Large intestine (tissue), 3 donors: Measurements from ENCODE around the gene CNTNAP2. TPM values are rescaled to one million over a fixed set of nuclear protein-coding genes. Genes with fewer than 3 reads are reported as not detected.

Experiments used
- DNase-seq, 2 donors: peaks; one replicate each; pipeline versions ENCODE4 v3.0.0 to v3.0.0-alpha.2; 2013
- H3K27ac ChIP-seq: one replicate; pipeline ENCODE4 v1.5.1; 2013; ENCODE audit warnings: low read length
- H3K27me3 ChIP-seq: 2 replicates; pipeline ENCODE4 v1.6.1; 2013; ENCODE audit warnings: low read length; ENCODE audit not compliant: control insufficient read depth, insufficient read depth
- H3K36me3 ChIP-seq: 2 replicates; pipeline ENCODE4 v1.6.1; 2013; ENCODE audit warnings: low read length; ENCODE audit not compliant: control insufficient read depth, insufficient read depth
- H3K4me1 ChIP-seq: one replicate; pipeline ENCODE4 v1.6.1; 2013; ENCODE audit warnings: low read length; ENCODE audit not compliant: control insufficient read depth, insufficient read depth
- H3K4me3 ChIP-seq: one replicate; pipeline ENCODE4 v1.5.1; 2013; ENCODE audit warnings: low read length
- H3K9me3 ChIP-seq: one replicate; pipeline ENCODE4 v1.6.1; 2013; ENCODE audit warnings: mild to moderate bottlenecking, low read depth, low read length, moderate library complexity; ENCODE audit not compliant: control insufficient read depth
- WGBS: methylation state at CpG from one replicate; pipeline ENCODE4 v1.1.5; 2013; ENCODE audit warnings: low lambda C conversion rate; ENCODE audit not compliant: insufficient coverage; 5-methylcytosine and 5-hydroxymethylcytosine counted together
- polyA plus RNA-seq: library from polyadenylated mRNA; unstranded; fragments of 120-200 nt; gene quantifications from one replicate; pipeline ENCODE4 v1.2.1, GENCODE V29; 2013

Gene CNTNAP2
- polyA plus RNA-seq, 1 donor, result 12.9 TPM

GRCh38 chr7:146725520-146725919, 608.9 kb downstream of the CNTNAP2 start:
- no peak overlapping the region for H3K4me3 ChIP-seq

GRCh38 chr7:146728141-146728540, 611.5 kb downstream of the CNTNAP2 start:
- no peak for DNase-seq
- 92% methylated on average over 4 of the region's 5 CpGs for WGBS

More at GRCh38 chr7:146725520-146725919, 608.9 kb downstream of the CNTNAP2 start:
- DNase-seq, result no peak
- Histone ChIP-seq H3K9me3 (no peaks in the 10 kb centered on the region), H3K27me3 (no peaks in the 10 kb centered on the region), H3K27ac (no peak overlapping the region), H3K4me1 (no peaks in the 10 kb centered on the region), H3K36me3 (no peaks in the 10 kb centered on the region)
- WGBS, result 43% methylated on average over 1 of the region's 3 CpGs

GRCh38 chr7:146728611-146729010, 612.0 kb downstream of the CNTNAP2 start:
- 80% methylated on average over 1 of the region's 4 CpGs for WGBS
- Histone ChIP-seq H3K27me3 (no peaks in the 10 kb centered on the region), H3K4me1 (no peaks in the 10 kb centered on the region), H3K9me3 (no peaks in the 10 kb centered on the region), H3K4me3 (no peak overlapping the region), H3K36me3 (no peaks in the 10 kb centered on the region), H3K27ac (no peak overlapping the region)
- DNase-seq, result no peak

More at GRCh38 chr7:146728141-146728540, 611.5 kb downstream of the CNTNAP2 start:
- Histone ChIP-seq H3K36me3 (no peaks in the 10 kb centered on the region), H3K27ac (no peak overlapping the region), H3K4me1 (no peaks in the 10 kb centered on the region), H3K9me3 (no peaks in the 10 kb centered on the region), H3K27me3 (no peaks in the 10 kb centered on the region), H3K4me3 (no peak overlapping the region)

GRCh38 chr7:146731185-146731584, 614.6 kb downstream of the CNTNAP2 start:
- Histone ChIP-seq H3K4me1 (no peaks in the 10 kb centered on the region), H3K9me3 (no peaks in the 10 kb centered on the region), H3K27me3 (no peaks in the 10 kb centered on the region), H3K36me3 (no peaks in the 10 kb centered on the region), H3K4me3 (no peak overlapping the region), H3K27ac (no peak overlapping the region)
- no peak for DNase-seq
- 100% methylated on average over 2 of the region's 4 CpGs for WGBS

DNA sequence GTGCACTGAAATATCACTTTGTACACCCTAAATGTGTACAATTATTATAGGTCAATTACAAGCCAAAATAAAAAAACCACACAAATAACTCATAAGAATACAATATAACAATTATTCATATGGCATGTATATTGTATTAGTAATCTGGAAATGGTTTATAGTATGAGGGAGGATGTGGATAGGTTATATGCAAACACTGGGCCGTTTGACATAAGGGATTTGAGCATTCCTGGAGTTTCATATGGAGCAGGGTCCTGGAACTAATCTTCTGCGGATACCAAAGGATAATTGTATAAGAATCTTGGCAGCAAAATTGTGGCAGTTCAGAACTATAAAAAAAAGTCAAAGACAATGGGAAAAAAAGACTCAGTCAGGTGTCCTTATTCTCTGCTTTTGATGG, 619.4 kb downstream of the CNTNAP2 start:
- Histone ChIP-seq H3K27ac (no peak overlapping the region), H3K27me3 (no peaks in the 10 kb centered on the region), H3K9me3 (peaks cover 3% of the 10 kb centered on the region), H3K4me3 (no peak overlapping the region), H3K36me3 (no peaks in the 10 kb centered on the region), H3K4me1 (no peaks in the 10 kb centered on the region)
- DNase-seq, result no peak
- WGBS, result 70% methylated on average over 2 of the region's 2 CpGs

DNA sequence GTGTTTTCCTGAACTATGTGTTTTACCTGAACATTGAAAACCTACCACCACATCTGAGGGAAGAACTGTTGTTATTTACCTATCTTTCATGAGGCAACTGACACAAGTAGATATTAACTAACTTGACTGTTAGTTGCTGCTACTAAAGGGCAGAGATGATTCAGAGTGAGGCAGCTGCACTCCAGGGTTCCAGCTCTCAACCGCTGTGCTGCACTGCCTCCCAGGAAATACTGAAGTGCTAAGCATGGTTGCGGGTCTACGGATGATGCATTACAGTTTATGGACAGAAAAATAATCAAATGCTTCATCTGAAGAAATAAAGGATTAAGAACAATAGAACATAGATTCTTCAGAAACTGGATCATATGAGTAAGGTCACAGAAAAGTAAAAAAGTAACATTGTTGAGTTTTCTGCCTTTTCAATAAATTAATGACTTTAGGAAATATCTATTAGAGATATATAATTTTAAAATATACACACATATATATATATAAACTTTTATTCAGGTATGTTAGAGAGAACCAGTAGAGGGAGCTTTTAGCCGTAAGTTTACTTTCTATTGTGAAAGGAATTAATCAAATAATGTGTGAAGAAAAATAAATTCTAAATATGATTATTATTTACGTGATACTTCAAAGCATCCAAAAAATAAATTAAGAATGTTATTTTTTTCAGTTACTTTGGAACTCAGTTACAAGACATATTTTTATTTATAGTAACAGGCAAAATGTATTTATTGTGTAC, 620.0 kb downstream of the CNTNAP2 start:
- no peak for DNase-seq
- Histone ChIP-seq H3K27me3 (no peaks in the 10 kb centered on the region), H3K27ac (no peak overlapping the region)

GRCh38 chr7:146740039-146740438, 623.4 kb downstream of the CNTNAP2 start:
- H3K4me3 ChIP-seq, result no peak overlapping the region
- H3K4me1 ChIP-seq, result no peaks in the 10 kb centered on the region
- no peak overlapping the region for H3K27ac ChIP-seq
- 100% methylated on average over 1 of the region's 1 CpG for WGBS
- H3K36me3 ChIP-seq, result no peaks in the 10 kb centered on the region
- peaks cover 3% of the 10 kb centered on the region for H3K9me3 ChIP-seq
- no peaks in the 10 kb centered on the region for H3K27me3 ChIP-seq
- DNase-seq, result no peak

More for the DNA sequence above, 620.0 kb downstream of the CNTNAP2 start:
- peaks cover 3% of the 10 kb centered on the region for H3K9me3 ChIP-seq
- no peaks in the 10 kb centered on the region for H3K36me3 ChIP-seq
- 96% methylated on average over 3 of the region's 5 CpGs for WGBS
- no peak overlapping the region for H3K4me3 ChIP-seq
- no peaks in the 10 kb centered on the region for H3K4me1 ChIP-seq

DNA sequence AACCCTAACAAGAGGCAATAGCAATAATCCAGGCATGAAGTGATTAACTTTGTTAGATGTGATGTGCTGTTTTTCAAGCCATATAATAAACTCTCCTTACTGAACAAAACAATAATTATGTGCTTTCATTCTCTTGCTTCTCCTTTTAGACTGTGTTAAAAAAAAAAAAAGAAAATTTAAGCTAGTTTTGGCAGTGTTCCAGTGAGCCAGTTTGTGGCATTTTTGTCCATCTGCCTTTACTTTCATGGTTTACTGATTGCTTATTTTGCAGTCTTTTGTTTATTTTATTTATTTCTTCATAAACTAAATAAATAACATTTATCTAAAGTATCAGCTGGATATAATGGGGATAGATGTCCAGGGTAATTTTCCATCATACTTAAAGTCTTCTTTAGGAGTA, 625.3 kb downstream of the CNTNAP2 start:
- Histone ChIP-seq H3K9me3 (peaks cover 3% of the 10 kb centered on the region), H3K27me3 (no peaks in the 10 kb centered on the region), H3K27ac (no peak overlapping the region), H3K36me3 (no peaks in the 10 kb centered on the region), H3K4me1 (no peaks in the 10 kb centered on the region), H3K4me3 (no peak overlapping the region)
- no peak for DNase-seq

DNA sequence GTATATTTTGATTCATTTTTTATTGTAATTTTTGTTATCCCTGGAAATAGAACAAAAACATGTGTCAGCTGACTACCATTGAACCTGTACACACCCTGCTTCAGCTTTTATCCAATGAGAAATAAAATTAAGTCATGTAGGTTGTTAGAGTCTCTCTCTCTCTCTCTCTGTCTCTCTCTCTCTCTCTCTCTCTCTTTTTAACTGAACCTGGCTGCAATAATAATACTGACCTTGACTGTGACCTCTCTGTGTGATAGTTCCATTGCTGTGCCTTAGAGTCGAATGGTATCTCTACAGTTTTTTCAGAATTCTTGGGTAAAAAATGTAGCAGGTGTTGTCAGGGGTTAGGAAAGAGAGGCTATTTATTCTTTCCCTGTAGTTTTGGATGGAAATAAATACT, 637.8 kb downstream of the CNTNAP2 start:
- Histone ChIP-seq H3K4me3 (no peak overlapping the region), H3K27me3 (no peaks in the 10 kb centered on the region), H3K9me3 (peaks cover 5% of the 10 kb centered on the region), H3K36me3 (no peaks in the 10 kb centered on the region), H3K4me1 (no peaks in the 10 kb centered on the region), H3K27ac (no peak overlapping the region)
- no peak for DNase-seq
- WGBS, result no CpG with 5 or more reads among the region's 1 CpG

DNA sequence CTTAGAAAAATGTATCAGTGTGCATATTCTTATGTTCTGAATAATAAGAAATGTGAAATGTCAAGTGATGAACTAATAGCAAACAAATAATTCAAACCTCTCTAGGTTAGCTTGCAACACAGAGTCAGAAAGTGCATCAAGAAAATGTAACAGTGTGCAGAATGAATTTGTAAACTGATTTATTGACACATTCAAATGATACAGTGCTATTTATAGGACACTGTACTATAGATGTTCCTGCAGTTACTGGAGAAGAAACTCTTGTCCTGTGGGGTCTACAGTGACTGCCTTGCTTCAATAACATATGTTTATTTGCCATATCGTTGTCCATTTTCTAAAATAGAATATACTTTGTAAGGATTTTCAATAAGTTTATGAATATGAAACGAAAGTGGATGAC, 639.0 kb downstream of the CNTNAP2 start:
- DNase-seq, result no peak
- Histone ChIP-seq H3K4me3 (no peak overlapping the region), H3K27me3 (no peaks in the 10 kb centered on the region), H3K27ac (no peak overlapping the region), H3K36me3 (no peaks in the 10 kb centered on the region), H3K9me3 (peaks cover 5% of the 10 kb centered on the region), H3K4me1 (no peaks in the 10 kb centered on the region)
- WGBS, result 95% methylated on average over 2 of the region's 2 CpGs

DNA sequence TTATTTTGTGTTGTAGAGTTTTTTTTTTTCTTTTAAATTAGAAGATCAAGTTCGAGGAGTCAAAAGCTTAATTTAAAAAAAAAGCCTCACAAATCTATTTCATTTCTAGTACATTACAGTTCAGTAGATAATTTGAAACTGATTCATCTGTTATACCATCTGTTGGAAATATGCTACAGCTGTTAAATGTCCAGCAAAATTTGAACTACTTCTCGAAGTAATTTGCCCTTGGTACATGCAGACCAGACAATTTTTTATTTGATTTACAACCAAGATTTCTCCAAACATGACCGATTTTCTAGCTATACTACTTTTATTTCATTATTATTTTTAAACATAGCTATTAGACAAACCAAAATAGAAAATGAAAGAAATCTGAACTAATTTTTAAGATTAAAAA, 647.9 kb downstream of the CNTNAP2 start:
- Histone ChIP-seq H3K36me3 (no peaks in the 10 kb centered on the region), H3K27me3 (no peaks in the 10 kb centered on the region), H3K27ac (no peak overlapping the region), H3K4me1 (no peaks in the 10 kb centered on the region), H3K4me3 (no peak overlapping the region), H3K9me3 (no peaks in the 10 kb centered on the region)
- 82% methylated on average over 3 of the region's 3 CpGs for WGBS
- DNase-seq, result no peak
